ACC112 (cell line): Measurements from ENCODE around the gene SBNO2.

Experiments used
- H2AFZ ChIP-seq: fragments of 200-600 bp; sonication (generic); one replicate; pipeline ENCODE4 v1.6.0; 2017; ENCODE audit warnings: antibody characterized with exemption, low read length; ENCODE audit not compliant: unreplicated experiment
- H3K27ac ChIP-seq: fragments of 200-600 bp; sonication (generic); 2 replicates; pipeline ENCODE4 v1.5.1; 2014; ENCODE audit warnings: low read depth, mild to moderate bottlenecking, antibody characterized with exemption, low read length, moderate library complexity
- H3K27me3 ChIP-seq: fragments of 200-600 bp; sonication (generic); 2 replicates; pipeline ENCODE4 v1.6.1; 2014; ENCODE audit warnings: mild to moderate bottlenecking, antibody characterized with exemption, low read length, moderate library complexity, mixed read lengths; ENCODE audit not compliant: insufficient read depth
- H3K36me3 ChIP-seq: fragments of 200-600 bp; sonication (generic); 2 replicates; pipeline ENCODE4 v1.6.1; 2016; ENCODE audit warnings: mild to moderate bottlenecking, antibody characterized with exemption, low read length, moderate library complexity, mixed read lengths; ENCODE audit not compliant: insufficient read depth
- H3K4me1 ChIP-seq: fragments of 200-600 bp; sonication (generic); one replicate; pipeline ENCODE4 v1.6.1; 2016; ENCODE audit warnings: low read length, mixed read lengths; ENCODE audit not compliant: insufficient read depth, unreplicated experiment, control insufficient read depth
- H3K4me3 ChIP-seq: fragments of 200-600 bp; sonication (generic); 2 replicates; pipeline ENCODE4 v1.5.1; 2014; ENCODE audit warnings: mild to moderate bottlenecking, low read depth, low read length
- H3K79me2 ChIP-seq: fragments of 200-600 bp; sonication (generic); one replicate; pipeline ENCODE4 v1.6.0; 2016; ENCODE audit warnings: low read length; ENCODE audit not compliant: control insufficient read depth, unreplicated experiment, insufficient read depth

Gene SBNO2

GRCh38 chr19:1089891-1090290 is 84.2 kb downstream of the SBNO2 start:
- H3K4me1 ChIP-seq: peaks cover 6% of the 10 kb centered on the region
- peaks cover 25% of the 10 kb centered on the region for H3K79me2 ChIP-seq
- H3K4me3 ChIP-seq: no peak overlapping the region
- no peak overlapping the region for H2AFZ ChIP-seq
- H3K27me3 ChIP-seq: no peaks in the 10 kb centered on the region
- H3K36me3 ChIP-seq: no peaks in the 10 kb centered on the region
- no peak overlapping the region for H3K27ac ChIP-seq

GRCh38 chr19:1089126-1089771 is 84.8 kb downstream of the SBNO2 start:
- Histone ChIP-seq H3K4me1 (peaks cover 6% of the 10 kb centered on the region), H3K27ac (no peak overlapping the region), H3K36me3 (no peaks in the 10 kb centered on the region)

GRCh38 chr19:1088416-1089010 is 85.6 kb downstream of the SBNO2 start:
- Histone ChIP-seq H3K36me3 (no peaks in the 10 kb centered on the region), H3K79me2 (peaks cover 11% of the 10 kb centered on the region), H3K27me3 (no peaks in the 10 kb centered on the region), H3K4me3 (no peak overlapping the region), H2AFZ (no peak overlapping the region), H3K4me1 (no peaks in the 10 kb centered on the region), H3K27ac (no peak overlapping the region)

More at GRCh38 chr19:1089126-1089771, 84.8 kb downstream of the SBNO2 start:
- H3K4me3 ChIP-seq: no peak overlapping the region
- H3K79me2 ChIP-seq: peaks cover 18% of the 10 kb centered on the region
- H3K27me3 ChIP-seq: no peaks in the 10 kb centered on the region
- no peak overlapping the region for H2AFZ ChIP-seq

- Histone ChIP-seq H3K79me2 (peaks cover 5% of the 10 kb centered on the region), H2AFZ (no peak overlapping the region), H3K27me3 (no peaks in the 10 kb centered on the region), H3K36me3 (no peaks in the 10 kb centered on the region), H3K27ac (no peak overlapping the region), H3K4me3 (no peak overlapping the region), H3K4me1 (no peaks in the 10 kb centered on the region)
Observed at GRCh38 chr19:1087813-1088415, 86.2 kb downstream of the SBNO2 start.

- H3K79me2 ChIP-seq: no peaks in the 10 kb centered on the region
- no peak overlapping the region for H2AFZ ChIP-seq
- H3K27ac ChIP-seq: no peak overlapping the region
- no peak overlapping the region for H3K4me3 ChIP-seq
- no peaks in the 10 kb centered on the region for H3K36me3 ChIP-seq
- H3K27me3 ChIP-seq: no peaks in the 10 kb centered on the region
- H3K4me1 ChIP-seq: no peaks in the 10 kb centered on the region
Observed at GRCh38 chr19:1086613-1087012, 87.5 kb downstream of the SBNO2 start.

GRCh38 chr19:1085676-1086442 is 88.2 kb downstream of the SBNO2 start:
- Histone ChIP-seq H3K27ac (no peak overlapping the region), H3K4me3 (no peak overlapping the region), H3K27me3 (no peaks in the 10 kb centered on the region), H2AFZ (no peak overlapping the region), H3K36me3 (no peaks in the 10 kb centered on the region), H3K4me1 (no peaks in the 10 kb centered on the region), H3K79me2 (no peaks in the 10 kb centered on the region)

GRCh38 chr19:1085053-1085658 is 88.9 kb downstream of the SBNO2 start:
- Histone ChIP-seq H3K79me2 (no peaks in the 10 kb centered on the region), H2AFZ (no peak overlapping the region), H3K27me3 (no peaks in the 10 kb centered on the region), H3K4me1 (no peaks in the 10 kb centered on the region), H3K36me3 (no peaks in the 10 kb centered on the region), H3K27ac (no peak overlapping the region), H3K4me3 (no peak overlapping the region)

GRCh38 chr19:1084024-1084868 is 89.8 kb downstream of the SBNO2 start:
- Histone ChIP-seq H3K27me3 (no peaks in the 10 kb centered on the region), H3K79me2 (no peaks in the 10 kb centered on the region), H2AFZ (no peak overlapping the region), H3K36me3 (no peaks in the 10 kb centered on the region), H3K4me3 (no peak overlapping the region), H3K27ac (no peak overlapping the region), H3K4me1 (no peaks in the 10 kb centered on the region)

GRCh38 chr19:1082928-1083816 is 90.9 kb downstream of the SBNO2 start:
- Histone ChIP-seq H3K79me2 (no peaks in the 10 kb centered on the region), H3K36me3 (no peaks in the 10 kb centered on the region), H3K4me1 (no peaks in the 10 kb centered on the region), H3K4me3 (no peak overlapping the region), H3K27me3 (no peaks in the 10 kb centered on the region), H2AFZ (no peak overlapping the region), H3K27ac (no peak overlapping the region)
